Keratinocyte (primary cell): ENCODE results near the gene NRROS. TPM values are rescaled to one million over a fixed set of nuclear protein-coding genes. Genes with fewer than 3 reads are reported as not detected.

Experiments
- DNase-seq: peaks from one replicate; pipeline ENCODE4 v3.0.0-alpha.2; 2011; ENCODE audit warnings: low read depth, missing footprints, low spot score
- FAIRE-seq: peaks from 2 replicates; lab custom pipeline; 2011; peaks lifted over from hg19 to GRCh38; lab: Jason Lieb, UNC
- H2AFZ ChIP-seq: 2 replicates; pipeline ENCODE4 v1.6.0; 2012; ENCODE audit warnings: low read length, control low read depth, inconsistent platforms; ENCODE audit not compliant: control insufficient read depth
- H3K27ac ChIP-seq: 2 replicates; pipeline ENCODE4 v1.5.1; 2011; ENCODE audit warnings: low read length; ENCODE audit not compliant: control insufficient read depth, insufficient read depth
- H3K27me3 ChIP-seq: 3 replicates; pipeline ENCODE4 v1.6.0; 2011; ENCODE audit warnings: low read length; ENCODE audit not compliant: control insufficient read depth, insufficient read depth; ENCODE audit errors: extremely low read depth
- H3K36me3 ChIP-seq, 2 experiments: 2 replicates in 1 of 2; 3 replicates in 1 of 2; pipeline ENCODE4 v1.5.1; 2011; ENCODE audit warnings: low read length in 2 of 2, mild to moderate bottlenecking in 1 of 2; ENCODE audit not compliant: control insufficient read depth in 2 of 2, insufficient read depth in 2 of 2; ENCODE audit errors: extremely low read depth in 1 of 2
- H3K4me1 ChIP-seq: 3 replicates; pipeline ENCODE4 v1.5.1; 2011; ENCODE audit warnings: low read length; ENCODE audit not compliant: control insufficient read depth, insufficient read depth; ENCODE audit errors: extremely low read depth
- H3K4me2 ChIP-seq: 3 replicates; pipeline ENCODE4 v1.6.0; 2011; ENCODE audit warnings: low read depth, low read length; ENCODE audit not compliant: control insufficient read depth, insufficient read depth; ENCODE audit errors: extremely low read depth
- H3K4me3 ChIP-seq, 3 experiments: fragments of 200-600 bp in 1 of 3; sonication (generic) in 1 of 3; 2 replicates in 2 of 3; 3 replicates in 1 of 3; pipeline ENCODE4 v1.5.1; 2011 to 2016; ENCODE audit warnings: low read length in 3 of 3, mild to moderate bottlenecking in 3 of 3, control low read depth in 2 of 3, inconsistent platforms in 1 of 3, low read depth in 1 of 3, mixed read lengths in 1 of 3, mixed run types in 1 of 3, moderate library complexity in 1 of 3; ENCODE audit not compliant: control insufficient read depth in 2 of 3, insufficient read depth in 2 of 3; ENCODE audit errors: extremely low read depth in 1 of 3
- H3K79me2 ChIP-seq: 2 replicates; pipeline ENCODE4 v1.6.0; 2012; ENCODE audit warnings: low read length; ENCODE audit not compliant: control insufficient read depth, insufficient read depth
- H3K9ac ChIP-seq: 3 replicates; pipeline ENCODE4 v1.6.0; 2011; ENCODE audit warnings: low read length; ENCODE audit not compliant: control insufficient read depth, insufficient read depth; ENCODE audit errors: extremely low read depth
- H3K9me1 ChIP-seq: 3 replicates; pipeline ENCODE4 v1.6.0; 2011; ENCODE audit warnings: low read length; ENCODE audit not compliant: control insufficient read depth, insufficient read depth; ENCODE audit errors: extremely low read depth
- H3K9me3 ChIP-seq: 2 replicates; pipeline ENCODE4 v1.5.1; 2012; ENCODE audit warnings: low read depth, low read length; ENCODE audit not compliant: control insufficient read depth
- H4K20me1 ChIP-seq: 3 replicates; pipeline ENCODE4 v1.6.0; 2011; ENCODE audit warnings: low read length; ENCODE audit not compliant: control insufficient read depth, insufficient read depth; ENCODE audit errors: extremely low read depth
- EZH2 ChIP-seq: IDR thresholded peaks from one replicate; pipeline ENCODE4 v1.6.1; 2012; ENCODE audit warnings: inconsistent platforms, mild to moderate bottlenecking, low read length, moderate library complexity
- dilution Hi-C: fragments of 300-500 bp; cut with MboI; formaldehyde crosslinking; loops from one replicate; pipeline ENCODE4 v1.7.0; 2020; ENCODE audit warnings: low sequenced_read_pairs; ENCODE audit not compliant: extremely low pct_ligation_motif_present
- polyA plus RNA-seq, 5 experiments: library from polyadenylated mRNA; depleted of rRNA in 3 of 5; stranded (reverse) in 3 of 5; stranded (forward) in 1 of 5; unstranded in 1 of 5; fragments of >200 nt; gene quantifications; 1 replicate in 1 of 5; 2 replicates in 3 of 5; 3 replicates in 1 of 5; pipeline versions ENCODE4 v1.2.1 to v1.2.3, GENCODE V29; 2011 to 2012; ENCODE audit warnings: missing spikeins in 2 of 5, low read depth in 1 of 5, low replicate concordance in 1 of 5
- TF ChIP-seq, protein P1 (sequence below), 3 experiments: IDR thresholded peaks in 1 of 3; conservative IDR thresholded peaks in 1 of 3; optimal IDR thresholded peaks in 1 of 3; 2 replicates in 2 of 3; 3 replicates in 1 of 3; pipeline versions ENCODE3 to v1.5.1; 2011; ENCODE audit warnings: low read length in 3 of 3, mild to moderate bottlenecking in 3 of 3, moderate library complexity in 2 of 3, control low read depth in 1 of 3, inconsistent platforms in 1 of 3; ENCODE audit not compliant: insufficient read depth in 2 of 3; ENCODE audit errors: extremely low read depth in 1 of 3

The NRROS gene
- polyA plus RNA-seq, 1 donor (not counting 4 experiments of a cell fraction or from before 2014, with no cell fraction given): 0.03 TPM

DNA sequence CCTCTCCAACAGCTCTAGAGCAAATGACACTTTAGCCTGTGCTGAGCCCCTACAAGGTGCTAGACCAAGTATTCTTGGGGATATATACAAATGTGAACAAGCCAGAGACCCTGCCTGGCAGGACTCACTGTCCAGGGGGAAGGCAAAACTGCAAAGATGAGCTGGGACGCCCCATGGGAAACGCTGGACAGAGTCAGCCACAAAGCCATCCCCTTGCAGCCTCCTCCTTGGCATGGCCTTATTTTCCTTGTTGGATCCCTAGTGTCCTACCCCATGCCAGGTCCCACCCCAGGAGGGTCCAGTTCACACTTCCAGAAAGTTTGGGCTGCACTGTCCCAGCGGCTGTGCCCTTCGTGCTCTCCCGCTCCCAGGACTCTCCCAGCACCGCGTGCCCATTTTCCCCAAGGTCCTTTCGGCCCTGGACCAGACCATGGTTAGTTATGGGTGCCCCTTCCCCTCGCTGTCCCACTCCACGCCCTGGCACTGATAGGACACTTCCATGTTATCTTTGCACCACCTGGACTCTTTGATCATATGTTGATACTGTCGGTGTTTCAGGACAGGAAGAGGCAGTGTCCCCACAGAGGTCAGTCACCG lies 5.8 kb upstream of the NRROS start:
- DNase-seq: no peak
- Histone ChIP-seq H3K4me2 (no peak overlapping the region), H3K36me3 (no peaks in the 10 kb centered on the region), H3K9me3 (no peaks in the 10 kb centered on the region), H2AFZ (no peak overlapping the region), H4K20me1 (no peaks in the 10 kb centered on the region), H3K9me1 (no peaks in the 10 kb centered on the region), H3K79me2 (no peaks in the 10 kb centered on the region), H3K9ac (no peak overlapping the region), H3K4me1 (peaks cover 12% of the 10 kb centered on the region), H3K4me3 (no peak overlapping the region), H3K27ac (no peak overlapping the region), H3K27me3 (peaks cover 19% of the 10 kb centered on the region)
- no peak for FAIRE-seq
- TF ChIP-seq EZH2: no peak
- TF ChIP-seq, protein P1, sequence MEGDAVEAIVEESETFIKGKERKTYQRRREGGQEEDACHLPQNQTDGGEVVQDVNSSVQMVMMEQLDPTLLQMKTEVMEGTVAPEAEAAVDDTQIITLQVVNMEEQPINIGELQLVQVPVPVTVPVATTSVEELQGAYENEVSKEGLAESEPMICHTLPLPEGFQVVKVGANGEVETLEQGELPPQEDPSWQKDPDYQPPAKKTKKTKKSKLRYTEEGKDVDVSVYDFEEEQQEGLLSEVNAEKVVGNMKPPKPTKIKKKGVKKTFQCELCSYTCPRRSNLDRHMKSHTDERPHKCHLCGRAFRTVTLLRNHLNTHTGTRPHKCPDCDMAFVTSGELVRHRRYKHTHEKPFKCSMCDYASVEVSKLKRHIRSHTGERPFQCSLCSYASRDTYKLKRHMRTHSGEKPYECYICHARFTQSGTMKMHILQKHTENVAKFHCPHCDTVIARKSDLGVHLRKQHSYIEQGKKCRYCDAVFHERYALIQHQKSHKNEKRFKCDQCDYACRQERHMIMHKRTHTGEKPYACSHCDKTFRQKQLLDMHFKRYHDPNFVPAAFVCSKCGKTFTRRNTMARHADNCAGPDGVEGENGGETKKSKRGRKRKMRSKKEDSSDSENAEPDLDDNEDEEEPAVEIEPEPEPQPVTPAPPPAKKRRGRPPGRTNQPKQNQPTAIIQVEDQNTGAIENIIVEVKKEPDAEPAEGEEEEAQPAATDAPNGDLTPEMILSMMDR (optimal IDR thresholded peaks at IDR 0.05 in 1 of 3, IDR thresholded peaks at IDR 0.05 in 1 of 3, conservative IDR thresholded peaks at IDR 0.05 in 1 of 3; ENCODE audit: extremely low read depth in 1 of 3, insufficient read depth in 2 of 3, low read length in 3 of 3): no peak
- dilution Hi-C loops: no loop called here

GRCh38 chr3:196634224-196634623 lies 5.3 kb upstream of the NRROS start:
- FAIRE-seq: no peak
- Histone ChIP-seq H3K36me3 (no peaks in the 10 kb centered on the region), H3K27ac (no peak overlapping the region), H3K27me3 (peaks cover 24% of the 10 kb centered on the region), H3K9me3 (no peaks in the 10 kb centered on the region), H3K4me1 (peaks cover 12% of the 10 kb centered on the region), H3K9ac (no peak overlapping the region), H3K4me2 (no peak overlapping the region), H2AFZ (no peak overlapping the region), H3K9me1 (no peaks in the 10 kb centered on the region), H3K79me2 (no peaks in the 10 kb centered on the region), H4K20me1 (no peaks in the 10 kb centered on the region), H3K4me3 (no peak overlapping the region)
- dilution Hi-C loops: no loop called here
- DNase-seq: no peak
- TF ChIP-seq EZH2: no peak
- TF ChIP-seq, protein P1 (optimal IDR thresholded peaks at IDR 0.05 in 1 of 3, IDR thresholded peaks at IDR 0.05 in 1 of 3, conservative IDR thresholded peaks at IDR 0.05 in 1 of 3; ENCODE audit: extremely low read depth in 1 of 3, insufficient read depth in 2 of 3, low read length in 3 of 3): no peak
